ENCODE results near the gene GPR107.

GRCh38 chr9:130172858-130173665, 119.4 kb downstream of the GPR107 start:
- TF ChIP-seq, protein P1, sequence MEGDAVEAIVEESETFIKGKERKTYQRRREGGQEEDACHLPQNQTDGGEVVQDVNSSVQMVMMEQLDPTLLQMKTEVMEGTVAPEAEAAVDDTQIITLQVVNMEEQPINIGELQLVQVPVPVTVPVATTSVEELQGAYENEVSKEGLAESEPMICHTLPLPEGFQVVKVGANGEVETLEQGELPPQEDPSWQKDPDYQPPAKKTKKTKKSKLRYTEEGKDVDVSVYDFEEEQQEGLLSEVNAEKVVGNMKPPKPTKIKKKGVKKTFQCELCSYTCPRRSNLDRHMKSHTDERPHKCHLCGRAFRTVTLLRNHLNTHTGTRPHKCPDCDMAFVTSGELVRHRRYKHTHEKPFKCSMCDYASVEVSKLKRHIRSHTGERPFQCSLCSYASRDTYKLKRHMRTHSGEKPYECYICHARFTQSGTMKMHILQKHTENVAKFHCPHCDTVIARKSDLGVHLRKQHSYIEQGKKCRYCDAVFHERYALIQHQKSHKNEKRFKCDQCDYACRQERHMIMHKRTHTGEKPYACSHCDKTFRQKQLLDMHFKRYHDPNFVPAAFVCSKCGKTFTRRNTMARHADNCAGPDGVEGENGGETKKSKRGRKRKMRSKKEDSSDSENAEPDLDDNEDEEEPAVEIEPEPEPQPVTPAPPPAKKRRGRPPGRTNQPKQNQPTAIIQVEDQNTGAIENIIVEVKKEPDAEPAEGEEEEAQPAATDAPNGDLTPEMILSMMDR (IDR thresholded peaks at IDR 0.05): no peak
- TF ChIP-seq ZFX (IDR thresholded peaks at IDR 0.05; ENCODE audit: borderline replicate concordance): no peak
